AG04449 (cell line): ENCODE measurements around the gene MEN1.

Source experiments
- CTCF ChIA-PET: fragments of 350-600 bp; formaldehyde crosslinking; extraction: SDS; loops from one replicate; lab custom pipeline; 2021; ENCODE audit warnings: antibody characterized with exemption; lab: Yijun Ruan, JAX
- POLR2A ChIA-PET: fragments of 400-600, 350-600 bp; formaldehyde crosslinking; extraction: SDS; loops from one replicate; lab custom pipeline; 2020; ENCODE audit warnings: antibody characterized with exemption, inconsistent platforms; lab: Yijun Ruan, JAX
- DNase-seq: peaks from one replicate; pipeline ENCODE4 v3.0.0-alpha.2; 2010; ENCODE audit warnings: low read depth, low spot score
- H3K4me3 ChIP-seq: 2 replicates; pipeline ENCODE4 v1.5.1; 2011; ENCODE audit warnings: low read depth, mild to moderate bottlenecking, control low read depth, low read length
- TF ChIP-seq, protein P1 (sequence below): IDR thresholded peaks from one replicate; pipeline ENCODE4 v1.5.1; 2011; ENCODE audit warnings: mild to moderate bottlenecking, moderate library complexity, low read length, control low read depth, inconsistent platforms; ENCODE audit not compliant: insufficient read depth; ENCODE audit errors: missing control alignments

The MEN1 gene

GRCh38 chr11:64851831-64852351 lies 41.5 kb upstream of the MEN1 start:
- ChIA-PET POLR2A (interaction anchor here (4.4 kb wide), 1 partner anchor 26 kb away, joined by 31 read pairs; the partner anchor contains the start of gene EHD1), CTCF (interaction anchor here (1.8 to 37.3 kb wide), 4 partner anchors 13 to 162 kb away, joined by 5 to 1375 read pairs (median 92); partner anchors contain the start of genes ARL2 and EHD1)
- DNase-seq: no peak
- TF ChIP-seq, protein P1, sequence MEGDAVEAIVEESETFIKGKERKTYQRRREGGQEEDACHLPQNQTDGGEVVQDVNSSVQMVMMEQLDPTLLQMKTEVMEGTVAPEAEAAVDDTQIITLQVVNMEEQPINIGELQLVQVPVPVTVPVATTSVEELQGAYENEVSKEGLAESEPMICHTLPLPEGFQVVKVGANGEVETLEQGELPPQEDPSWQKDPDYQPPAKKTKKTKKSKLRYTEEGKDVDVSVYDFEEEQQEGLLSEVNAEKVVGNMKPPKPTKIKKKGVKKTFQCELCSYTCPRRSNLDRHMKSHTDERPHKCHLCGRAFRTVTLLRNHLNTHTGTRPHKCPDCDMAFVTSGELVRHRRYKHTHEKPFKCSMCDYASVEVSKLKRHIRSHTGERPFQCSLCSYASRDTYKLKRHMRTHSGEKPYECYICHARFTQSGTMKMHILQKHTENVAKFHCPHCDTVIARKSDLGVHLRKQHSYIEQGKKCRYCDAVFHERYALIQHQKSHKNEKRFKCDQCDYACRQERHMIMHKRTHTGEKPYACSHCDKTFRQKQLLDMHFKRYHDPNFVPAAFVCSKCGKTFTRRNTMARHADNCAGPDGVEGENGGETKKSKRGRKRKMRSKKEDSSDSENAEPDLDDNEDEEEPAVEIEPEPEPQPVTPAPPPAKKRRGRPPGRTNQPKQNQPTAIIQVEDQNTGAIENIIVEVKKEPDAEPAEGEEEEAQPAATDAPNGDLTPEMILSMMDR: no peak
- no peak overlapping the region for H3K4me3 ChIP-seq

DNA sequence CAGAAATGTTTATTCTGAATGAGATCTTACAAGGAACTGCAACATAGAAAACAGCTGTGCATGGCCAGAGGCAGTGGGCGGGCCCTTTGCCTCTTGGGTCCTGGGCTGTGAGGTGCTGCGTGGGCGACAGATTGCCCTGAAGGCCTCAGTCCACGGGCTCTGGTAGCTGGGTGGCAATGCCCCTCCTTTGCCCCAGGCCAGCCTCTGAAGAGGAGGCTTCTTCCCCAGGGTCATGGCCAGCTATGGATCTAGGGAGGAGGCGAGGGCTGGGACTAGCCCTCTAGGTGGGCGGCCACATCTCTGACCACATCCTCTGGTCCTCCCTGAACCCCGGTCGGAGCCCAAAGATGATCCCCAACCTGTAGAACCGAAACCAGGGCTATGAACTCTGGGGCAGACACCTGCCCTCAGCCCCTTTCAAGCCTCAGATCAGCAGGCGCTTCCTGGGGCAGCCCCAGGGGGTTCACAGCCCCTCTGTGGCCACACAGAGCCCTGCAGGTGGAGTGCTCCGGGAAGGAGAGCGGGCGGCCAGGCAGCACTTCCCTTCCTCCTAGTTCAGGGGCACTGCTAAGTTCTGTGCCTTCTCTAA lies 40.7 kb upstream of the MEN1 start:
- POLR2A ChIA-PET: interaction anchor here (0.9 to 4.4 kb wide), 2 partner anchors 14 to 27 kb away, joined by 4 to 31 read pairs; partner anchors contain the start of gene EHD1

DNA sequence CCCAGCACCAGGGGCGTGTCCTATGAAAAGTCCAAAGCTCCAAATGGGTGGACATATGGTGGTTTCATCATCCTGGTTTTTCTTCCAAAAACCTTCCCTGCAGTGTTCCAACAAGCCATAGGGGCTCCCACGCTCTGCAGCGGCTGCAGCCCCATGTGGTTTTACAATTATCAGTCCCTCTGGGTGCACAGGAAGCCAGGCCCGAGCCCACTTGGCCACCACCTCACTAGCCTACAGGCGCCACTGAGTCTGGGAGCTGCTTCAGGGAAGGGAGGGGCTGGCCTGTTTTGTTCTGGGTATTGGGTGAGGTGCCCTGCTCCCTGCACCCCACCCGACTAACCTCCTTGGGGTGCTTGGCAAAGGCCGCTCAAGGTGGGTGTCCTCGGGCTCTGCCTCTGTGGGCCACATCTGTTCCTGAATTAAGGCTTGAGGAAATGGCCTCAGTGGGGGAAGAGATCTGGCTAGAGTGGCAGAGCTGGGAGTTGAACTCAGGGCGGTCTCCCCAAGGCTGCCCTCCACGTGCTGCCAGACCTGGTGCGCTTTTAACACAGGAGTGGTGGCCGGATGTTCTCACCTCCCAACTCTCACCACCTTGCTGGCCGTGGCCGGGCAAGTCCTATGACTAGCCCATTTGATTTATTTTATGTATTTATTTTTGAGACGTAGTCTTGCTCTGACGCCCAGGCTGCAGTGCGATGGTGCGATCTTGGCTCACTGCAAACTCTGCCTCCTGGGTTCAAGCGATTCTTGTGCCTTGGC lies 39.4 kb upstream of the MEN1 start:
- H3K4me3 ChIP-seq: no peak overlapping the region
- no peak for DNase-seq
- TF ChIP-seq, protein P1: no peak
- ChIA-PET CTCF (interaction anchor here (1.1 to 37.3 kb wide), 7 partner anchors 11 to 164 kb away, joined by 3 to 1375 read pairs (median 47); partner anchors contain the start of genes ARL2, BATF2 and EHD1), POLR2A (interaction anchor here (0.7 to 4.4 kb wide), 2 partner anchors 19 to 28 kb away, joined by 4 to 31 read pairs; partner anchors contain the start of gene EHD1)

More for the DNA sequence above, 40.7 kb upstream of the MEN1 start:
- CTCF ChIA-PET: interaction anchor here (0.8 to 37.3 kb wide), 5 partner anchors 11 to 163 kb away, joined by 5 to 1375 read pairs (median 81); partner anchors contain the start of genes ARL2 and EHD1
- DNase-seq: no peak
- H3K4me3 ChIP-seq: no peak overlapping the region
- TF ChIP-seq, protein P1: no peak

DNA sequence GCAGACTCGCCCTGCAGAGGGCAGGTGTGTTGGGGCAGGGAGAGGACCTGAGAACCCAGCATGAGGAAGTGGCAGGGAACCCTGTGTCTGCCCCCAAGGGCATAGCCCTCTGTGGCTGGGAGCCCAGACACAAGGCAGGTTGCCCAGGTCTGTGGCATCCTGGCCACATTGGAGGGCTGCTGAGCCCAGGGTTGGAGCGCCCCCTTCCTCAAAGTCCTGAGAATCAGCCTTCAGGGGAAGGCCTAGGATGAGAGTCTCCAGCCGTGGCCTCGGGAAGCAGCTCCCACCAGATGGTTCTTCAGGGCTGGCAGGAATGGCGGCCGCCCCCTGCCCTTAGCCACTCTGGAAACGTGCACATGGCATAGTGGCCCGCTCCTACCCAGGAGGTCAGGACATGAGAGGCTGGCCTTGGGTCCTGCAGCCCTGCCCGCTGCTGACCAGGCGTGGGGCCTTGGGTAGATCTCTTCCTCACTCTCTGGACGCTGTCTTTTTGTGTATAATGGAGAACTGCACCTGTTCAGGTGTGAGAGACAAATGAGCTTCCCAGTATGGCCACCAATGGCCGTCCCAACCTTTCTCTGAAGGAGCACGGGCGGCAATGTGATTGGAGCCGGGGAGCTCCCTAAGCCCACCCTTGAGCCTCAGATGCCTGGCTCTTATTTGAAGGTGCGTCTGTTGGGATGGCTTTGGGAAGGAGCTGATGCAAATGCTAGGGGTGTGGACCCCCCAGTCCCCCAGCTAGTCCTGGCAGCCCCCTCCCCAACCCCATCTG lies 38.7 kb upstream of the MEN1 start:
- DNase-seq: no peak
- ChIA-PET POLR2A (interaction anchor here (0.7 to 4.4 kb wide), 3 partner anchors 20 to 273 kb away, joined by 3 to 31 read pairs (median 4); partner anchors contain the start of genes EHD1, FAU and MRPL49), CTCF (interaction anchor here (0.6 to 37.3 kb wide), 21 partner anchors 7 to 269 kb away, joined by 3 to 1375 read pairs (median 7); partner anchors contain the start of genes ARL2, ATG2A, BATF2 and EHD1)
- H3K4me3 ChIP-seq: no peak overlapping the region
- TF ChIP-seq, protein P1: no peak

DNA sequence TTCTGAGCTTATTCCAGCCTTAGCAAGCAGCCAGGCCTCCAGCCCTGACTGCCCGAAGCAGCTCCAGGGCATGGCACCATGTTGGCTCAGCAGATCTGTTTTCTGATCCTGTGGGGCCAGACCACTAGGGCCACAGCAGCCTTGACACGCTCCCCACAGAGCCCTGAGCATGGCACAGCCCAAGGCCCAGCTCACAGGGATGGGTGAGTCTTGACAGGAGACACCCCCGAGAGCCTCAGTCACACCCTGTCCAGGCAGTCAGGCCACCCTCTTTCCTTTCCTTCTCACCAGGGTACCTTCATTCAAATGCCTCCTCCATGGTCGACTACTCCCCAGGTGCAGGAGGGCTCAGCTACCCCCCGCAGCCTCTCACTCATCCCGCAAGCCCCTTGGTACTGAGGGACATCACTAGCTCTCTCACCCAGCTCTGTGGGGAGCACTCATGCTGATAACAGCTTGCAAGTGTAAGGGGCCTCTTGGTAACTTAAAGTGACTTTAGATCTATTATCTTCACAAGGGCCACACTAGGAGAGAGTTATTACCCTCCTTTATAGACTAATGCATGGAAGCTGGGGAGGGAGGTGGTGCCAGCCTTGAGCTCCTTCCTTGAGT lies 38.0 kb upstream of the MEN1 start:
- TF ChIP-seq, protein P1: no peak
- H3K4me3 ChIP-seq: no peak overlapping the region
- no peak for DNase-seq
- ChIA-PET CTCF (interaction anchor here (0.6 to 37.3 kb wide), 34 partner anchors 8 to 286 kb away, joined by 3 to 1375 read pairs (median 5); partner anchors contain the start of genes ARL2, ATG2A, BATF2 and EHD1), POLR2A (interaction anchor here (0.7 to 4.4 kb wide), 6 partner anchors 21 to 274 kb away, joined by 3 to 31 read pairs (median 4); partner anchors contain the start of genes EHD1, FAU and MRPL49)
